Stomach smooth muscle (tissue), 2 donors: ENCODE results near the gene TIMP2.
A peak's percentile ranks its signal among the peaks of the same experiment; 100 is the strongest.

ENCODE experiments used
- H3K27ac ChIP-seq: one replicate; pipeline ENCODE4 v1.7.0; 2013; ENCODE audit warnings: mild to moderate bottlenecking, low read length, inconsistent platforms
- H3K27me3 ChIP-seq, 2 donors: one replicate each; pipeline ENCODE4 v1.7.0; 2013; ENCODE audit warnings: low read length in 2 of 2; ENCODE audit not compliant: insufficient read depth in 2 of 2, control insufficient read depth in 1 of 2
- H3K36me3 ChIP-seq, 2 donors: one replicate each; pipeline ENCODE4 v1.7.0; 2013; ENCODE audit warnings: low read length in 2 of 2; ENCODE audit not compliant: control insufficient read depth in 2 of 2, insufficient read depth in 2 of 2
- H3K4me1 ChIP-seq: one replicate; pipeline ENCODE4 v1.7.0; 2013; ENCODE audit warnings: low read length; ENCODE audit not compliant: control insufficient read depth, insufficient read depth
- H3K4me3 ChIP-seq, 2 donors: one replicate each; pipeline ENCODE4 v1.7.0; 2013; ENCODE audit warnings: low read length in 2 of 2
- H3K9ac ChIP-seq, 2 donors: one replicate each; pipeline ENCODE4 v1.7.0; 2013; ENCODE audit warnings: low read length in 2 of 2, mild to moderate bottlenecking in 1 of 2
- H3K9me3 ChIP-seq, 2 donors: one replicate each; pipeline ENCODE4 v1.7.0; 2013; ENCODE audit warnings: low read length in 2 of 2; ENCODE audit not compliant: control insufficient read depth in 2 of 2
- donor health status: healthy.
- donor health status: Pancreatic carcinoma.

TIMP2 gene

GRCh38 chr17:78929908-78930775, 5.0 kb upstream of the TIMP2 start:
- H3K9me3 ChIP-seq, result no peaks in the 10 kb centered on the region
- H3K4me1 ChIP-seq, result peaks cover 34% of the 10 kb centered on the region
- H3K36me3 ChIP-seq, result no peaks in the 10 kb centered on the region
- H3K4me3 ChIP-seq, result no peak overlapping the region
- H3K27ac ChIP-seq, result no peak overlapping the region
- no peaks in the 10 kb centered on the region for H3K27me3 ChIP-seq
- no peak overlapping the region for H3K9ac ChIP-seq

- Histone ChIP-seq H3K27me3 (no peaks in the 10 kb centered on the region), H3K36me3 (no peaks in the 10 kb centered on the region), H3K9ac (peak overlapping the region; percentile 68 to 71), H3K4me3 (peak overlapping the region; percentile 55 to 76), H3K27ac (peak overlapping the region; percentile 94), H3K9me3 (no peaks in the 10 kb centered on the region), H3K4me1 (peaks cover 44% of the 10 kb centered on the region)
These were observed 722 bp upstream of the TIMP2 start for GRCh38 chr17:78925662-78926555.

GRCh38 chr17:78924481-78925151, 571 bp downstream of the TIMP2 start:
- Histone ChIP-seq H3K36me3 (no peaks in the 10 kb centered on the region), H3K9ac (peak overlapping the region; percentile 73 to 85), H3K4me1 (peaks cover 53% of the 10 kb centered on the region), H3K27ac (peak overlapping the region; percentile 77), H3K9me3 (no peaks in the 10 kb centered on the region), H3K27me3 (no peaks in the 10 kb centered on the region), H3K4me3 (peak overlapping the region; percentile 83 to 84)

- H3K27ac ChIP-seq, result peak overlapping the region; percentile 77
- peak overlapping the region; percentile 83 to 84 for H3K4me3 ChIP-seq
- no peaks in the 10 kb centered on the region for H3K9me3 ChIP-seq
- peak overlapping the region; percentile 73 to 85 for H3K9ac ChIP-seq
- H3K27me3 ChIP-seq, result no peaks in the 10 kb centered on the region
- H3K36me3 ChIP-seq, result no peaks in the 10 kb centered on the region
- peaks cover 58% of the 10 kb centered on the region for H3K4me1 ChIP-seq
These were observed 1.3 kb downstream of the TIMP2 start for GRCh38 chr17:78923660-78924453.

- Histone ChIP-seq H3K9me3 (no peaks in the 10 kb centered on the region), H3K36me3 (no peaks in the 10 kb centered on the region), H3K4me3 (peak overlapping the region; percentile 83 to 84), H3K4me1 (peaks cover 68% of the 10 kb centered on the region), H3K27ac (peak overlapping the region; percentile 79), H3K9ac (peak overlapping the region; percentile 19 to 29), H3K27me3 (no peaks in the 10 kb centered on the region)
These were observed 2.2 kb downstream of the TIMP2 start for GRCh38 chr17:78922816-78923498.

- H3K4me3 ChIP-seq, result peak overlapping the region; percentile 49 to 63
- H3K27me3 ChIP-seq, result no peaks in the 10 kb centered on the region
- H3K27ac ChIP-seq, result peak overlapping the region; percentile 79
- H3K4me1 ChIP-seq, result peaks cover 76% of the 10 kb centered on the region
- no peaks in the 10 kb centered on the region for H3K36me3 ChIP-seq
- peak overlapping the region; percentile 35 to 36 for H3K9ac ChIP-seq
- H3K9me3 ChIP-seq, result no peaks in the 10 kb centered on the region
These were observed 3.7 kb downstream of the TIMP2 start for GRCh38 chr17:78921437-78921971.

GRCh38 chr17:78920528-78920927, 4.7 kb downstream of the TIMP2 start:
- Histone ChIP-seq H3K27me3 (no peaks in the 10 kb centered on the region), H3K4me3 (peak overlapping the region in 1 of 2 donors; percentile 49), H3K9me3 (no peaks in the 10 kb centered on the region), H3K4me1 (peaks cover 77% of the 10 kb centered on the region), H3K36me3 (no peaks in the 10 kb centered on the region), H3K27ac (peak overlapping the region; percentile 79), H3K9ac (no peak overlapping the region)

GRCh38 chr17:78919861-78920450, 5.2 kb downstream of the TIMP2 start:
- Histone ChIP-seq H3K4me1 (peaks cover 81% of the 10 kb centered on the region), H3K27ac (peak overlapping the region; percentile 79), H3K4me3 (peak overlapping the region in 1 of 2 donors; percentile 49), H3K9me3 (no peaks in the 10 kb centered on the region), H3K27me3 (no peaks in the 10 kb centered on the region), H3K36me3 (no peaks in the 10 kb centered on the region), H3K9ac (no peak overlapping the region)

- Histone ChIP-seq H3K4me1 (peaks cover 78% of the 10 kb centered on the region), H3K27ac (no peak overlapping the region), H3K9me3 (no peaks in the 10 kb centered on the region), H3K4me3 (peak overlapping the region in 1 of 2 donors; percentile 54), H3K27me3 (no peaks in the 10 kb centered on the region), H3K36me3 (no peaks in the 10 kb centered on the region), H3K9ac (no peak overlapping the region)
These were observed 6.2 kb downstream of the TIMP2 start for GRCh38 chr17:78918979-78919378.
